SIG-M5 (cell line): ENCODE measurements around the gene DIS3L2.
"Not testable (repeated sequence)": the region's sequence is repeated elsewhere in the genome, so short reads cannot be mapped to it uniquely, and the experiment has no call there.

ENCODE experiments used
- DNase-seq: peaks from one replicate; lab custom pipeline; 2025; lab: John Stamatoyannopoulos, UW

DIS3L2 gene

GRCh38 chr2:232009639-232010274, 48.2 kb downstream of the DIS3L2 start:
- no peak for DNase-seq

GRCh38 chr2:232013701-232014353, 52.3 kb downstream of the DIS3L2 start:
- DNase-seq = no peak

- DNase-seq = no peak
These were observed 53.2 kb downstream of the DIS3L2 start for GRCh38 chr2:232014681-232015080.

DNA sequence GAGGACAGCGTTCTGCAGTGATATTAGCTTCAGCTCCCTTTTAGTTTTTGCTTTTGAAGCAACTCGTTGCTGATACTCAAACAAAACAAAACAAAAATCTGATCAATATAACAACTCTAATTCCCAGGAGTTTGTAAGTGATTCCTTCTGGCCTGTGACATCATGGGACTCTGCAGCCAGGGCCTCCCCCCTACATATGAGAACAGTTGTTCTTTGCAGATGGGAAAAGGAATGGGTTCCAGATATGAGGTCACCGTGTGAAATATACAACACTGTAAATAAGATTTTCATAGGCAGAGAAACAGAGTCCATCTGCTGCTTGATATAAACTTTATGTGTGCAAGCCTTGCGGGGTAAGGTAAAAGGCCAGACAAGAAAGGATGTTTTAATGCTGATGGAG, 56.7 kb downstream of the DIS3L2 start:
- DNase-seq = no peak

DNA sequence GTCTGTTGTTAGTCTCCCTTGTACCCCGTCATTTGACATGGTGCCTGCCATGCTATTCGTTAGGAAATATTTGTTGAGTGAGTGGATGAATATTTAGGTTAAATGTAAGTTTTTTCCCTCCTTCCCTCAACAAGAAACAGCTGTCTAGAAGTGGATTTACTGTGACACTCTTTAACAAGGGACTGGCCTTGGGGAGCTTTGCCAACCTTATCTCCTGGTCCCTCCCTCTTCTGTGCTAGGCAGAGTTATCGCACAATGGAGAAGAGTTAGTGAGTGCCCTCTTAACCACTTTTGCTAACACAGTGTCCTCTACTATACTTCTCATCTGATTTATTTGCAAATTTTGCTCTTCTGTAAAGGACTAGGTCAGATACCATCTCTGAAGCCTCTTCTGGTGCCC, 61.2 kb downstream of the DIS3L2 start:
- no peak for DNase-seq

GRCh38 chr2:232023426-232023825, 61.9 kb downstream of the DIS3L2 start:
- no peak for DNase-seq

DNA sequence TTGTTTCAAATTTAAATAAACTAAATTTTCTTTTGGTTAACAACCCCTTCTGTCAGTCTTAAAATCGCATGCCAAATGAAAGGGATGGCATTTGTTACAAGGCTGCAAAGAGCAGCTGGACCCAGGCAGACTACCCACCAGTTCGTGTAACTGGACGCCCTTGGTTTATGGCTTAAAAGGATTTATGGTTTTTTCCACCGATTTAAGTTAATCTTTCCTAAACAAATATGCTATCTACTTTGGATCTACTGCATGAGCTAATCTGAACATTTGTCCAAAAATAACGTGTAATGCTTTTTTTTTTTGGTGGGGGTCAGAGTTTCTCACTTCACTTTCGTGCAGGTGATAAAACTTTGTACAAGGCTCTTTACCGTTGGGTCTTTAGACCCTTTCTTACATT, 62.9 kb downstream of the DIS3L2 start:
- DNase-seq = no peak

DNA sequence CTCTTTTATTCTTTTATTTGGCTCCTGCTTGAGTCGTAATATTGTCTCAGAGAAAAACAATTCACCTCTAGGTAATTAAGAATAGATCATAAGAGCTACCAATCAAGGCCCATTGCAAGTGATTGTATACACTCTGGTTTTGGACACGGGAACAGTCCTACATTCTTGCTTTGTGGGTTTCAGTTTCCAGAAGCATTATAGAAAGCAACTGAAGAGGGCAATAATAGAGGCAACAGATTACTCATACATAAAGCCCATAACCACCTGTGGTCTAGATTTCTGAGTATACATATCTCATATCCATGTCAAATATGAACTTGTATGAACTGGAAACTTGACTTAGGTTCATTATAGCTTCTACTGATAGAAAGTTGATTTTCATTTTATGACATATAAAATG, 65.4 kb downstream of the DIS3L2 start:
- no peak for DNase-seq

DNA sequence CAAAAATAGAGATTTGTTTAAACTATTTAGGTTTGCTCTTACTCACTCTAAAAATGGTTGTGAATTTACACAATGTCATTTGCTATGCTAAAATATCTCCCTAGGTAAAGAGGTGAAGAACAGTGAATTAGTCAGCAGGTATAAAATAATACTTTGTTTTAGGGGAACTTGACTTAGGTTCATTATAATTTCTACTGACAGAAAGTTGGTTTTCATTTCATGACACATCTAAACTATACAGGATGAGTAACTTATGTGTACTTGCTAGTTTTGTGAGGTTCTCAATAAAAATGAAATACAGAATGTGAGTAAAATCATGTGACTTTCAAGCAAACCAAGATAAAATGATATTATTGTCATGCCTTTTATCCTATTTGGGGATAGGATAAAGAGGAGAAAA, 66.0 kb downstream of the DIS3L2 start:
- DNase-seq = no peak

DNA sequence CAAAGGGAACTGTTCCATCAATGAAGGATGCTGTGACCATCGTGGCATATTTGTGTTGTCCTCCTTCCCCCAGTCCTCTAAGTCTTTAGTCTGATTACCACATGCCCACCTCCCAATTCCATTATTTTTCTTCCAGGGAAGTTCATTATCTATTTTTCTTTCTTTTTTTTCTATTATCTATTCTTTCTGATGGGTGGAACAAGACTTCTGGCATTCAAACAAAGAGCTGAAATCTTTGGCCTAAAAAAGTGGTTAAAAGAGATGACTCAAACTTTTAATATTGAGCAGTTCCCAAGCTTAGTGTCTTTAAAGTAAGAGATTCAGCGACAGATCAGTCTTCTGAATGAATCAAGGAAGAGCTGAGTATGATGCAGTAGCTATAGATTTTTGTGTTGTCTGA, 66.6 kb downstream of the DIS3L2 start:
- DNase-seq = no peak

GRCh38 chr2:232028631-232029030, 67.1 kb downstream of the DIS3L2 start:
- no peak for DNase-seq

GRCh38 chr2:232029346-232029745, 67.8 kb downstream of the DIS3L2 start:
- no peak for DNase-seq

DNA sequence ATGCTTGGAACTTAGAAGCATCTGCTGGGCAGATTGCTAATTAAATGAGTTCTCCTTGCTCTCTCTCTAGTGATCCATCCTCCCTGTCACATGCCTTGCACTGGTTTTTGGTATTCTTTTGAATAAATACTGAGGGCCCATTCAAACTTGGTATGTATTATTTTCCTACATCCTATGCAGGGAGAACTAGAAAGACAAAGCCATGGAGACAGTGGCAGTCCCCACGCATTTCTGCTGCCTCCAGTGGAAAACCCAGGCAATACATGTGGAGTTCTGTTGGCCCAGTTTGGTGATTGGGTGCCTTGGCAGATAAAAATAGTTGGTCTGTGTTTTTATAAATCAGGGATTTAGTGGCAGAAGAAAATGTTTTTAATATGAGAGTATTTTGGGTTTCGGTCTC, 68.7 kb downstream of the DIS3L2 start:
- no peak for DNase-seq

DNA sequence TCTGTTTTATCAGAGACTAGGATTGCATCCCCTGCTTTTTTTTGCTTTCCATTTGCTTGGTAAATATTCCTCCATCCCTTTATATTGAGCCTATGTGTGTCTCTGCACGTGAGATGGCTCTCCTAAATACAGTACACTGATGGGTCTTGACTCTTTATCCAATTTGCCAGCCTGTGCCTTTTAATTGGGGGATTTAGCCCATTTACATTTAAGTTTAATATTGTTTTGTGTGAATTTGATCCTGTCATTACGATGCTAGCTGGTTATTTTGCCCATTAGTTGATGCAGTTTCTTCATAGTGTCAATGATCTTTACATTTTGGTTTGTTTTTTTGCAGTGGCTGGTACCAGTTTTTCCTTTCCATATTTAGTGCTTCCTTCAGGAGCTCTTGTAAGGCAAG, 73.8 kb downstream of the DIS3L2 start:
- not testable (repeated sequence) for DNase-seq

DNA sequence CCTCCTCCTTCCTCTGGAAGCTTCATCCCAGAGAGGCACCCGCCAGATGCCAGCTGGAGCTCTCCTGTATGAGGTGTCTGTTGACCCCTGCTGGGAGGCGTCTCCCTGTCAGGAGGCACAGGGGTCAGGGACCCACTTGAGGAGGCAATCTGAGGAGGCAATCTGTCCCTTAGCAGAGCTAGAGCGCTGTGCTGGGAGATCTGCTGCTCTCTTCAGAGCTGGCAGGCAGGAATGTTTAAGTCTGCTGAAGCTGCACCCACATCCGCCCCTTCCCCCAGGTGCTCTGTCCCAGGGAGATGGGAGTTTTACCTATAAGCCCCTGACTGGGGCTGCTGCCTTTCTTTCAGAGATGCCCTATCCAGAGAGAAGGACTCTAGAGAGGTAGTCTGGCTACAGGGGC, 75.4 kb downstream of the DIS3L2 start:
- not testable (repeated sequence) for DNase-seq

- no peak for DNase-seq
These were observed 76.9 kb downstream of the DIS3L2 start for GRCh38 chr2:232038251-232038880.

DNA sequence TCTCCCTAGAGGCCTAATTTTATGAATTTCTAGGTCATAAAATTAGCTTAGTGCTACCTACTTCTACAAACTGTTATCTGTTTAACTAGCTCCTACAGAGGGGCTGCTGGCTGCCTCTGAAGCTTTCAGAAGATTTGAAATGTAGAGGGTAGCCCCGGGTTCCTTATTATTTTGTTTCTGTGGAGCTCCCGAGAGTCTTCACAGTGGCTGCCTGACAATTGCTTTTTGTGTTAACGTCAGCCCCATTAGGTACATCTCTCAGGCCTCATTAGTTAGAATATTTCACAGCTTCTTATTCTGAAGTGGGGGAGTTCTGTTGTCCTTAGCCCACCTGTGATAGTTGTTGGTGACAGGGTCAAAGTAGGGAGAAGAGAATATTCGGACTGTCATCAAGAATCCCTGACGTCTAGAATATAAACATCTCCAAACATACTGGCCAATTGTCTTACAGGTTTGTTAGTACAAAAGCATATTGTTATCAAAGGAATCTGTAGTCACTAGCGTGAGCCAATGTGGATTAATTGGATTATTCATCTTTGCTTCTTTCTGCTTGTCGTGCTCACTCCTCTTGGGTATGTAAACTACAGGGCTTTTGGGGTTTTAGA, 77.5 kb downstream of the DIS3L2 start:
- DNase-seq = no peak

DNA sequence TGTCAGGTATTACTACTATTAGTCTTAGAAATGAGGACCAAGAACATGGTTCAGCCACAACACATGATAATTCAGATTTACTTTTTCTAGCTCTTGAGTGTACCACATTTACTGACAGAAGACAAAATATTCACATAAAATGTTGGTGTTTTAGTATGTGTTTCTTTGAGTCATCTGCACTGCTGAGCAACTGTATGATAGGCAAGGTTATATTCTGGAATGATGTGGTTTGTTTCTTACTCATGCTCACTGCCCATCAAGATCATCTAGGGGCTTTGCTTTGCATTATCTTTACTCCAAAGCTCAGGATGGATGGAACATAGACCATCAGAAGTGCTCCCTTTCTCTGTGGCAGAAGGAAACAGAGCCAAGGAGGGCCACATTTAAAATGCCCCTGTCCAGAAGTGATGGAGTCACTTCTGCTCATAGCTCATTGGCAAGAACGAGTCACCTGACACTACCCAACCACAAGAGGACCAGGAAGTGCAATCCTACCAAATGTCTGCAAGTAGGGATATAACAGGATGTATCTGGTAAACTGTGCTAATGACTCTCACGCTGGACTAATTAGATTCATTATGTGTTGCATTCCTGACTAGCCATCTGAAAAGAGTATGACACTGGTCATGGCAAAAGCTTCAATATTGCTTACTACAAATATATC, 81.5 kb downstream of the DIS3L2 start:
- no peak for DNase-seq

DNA sequence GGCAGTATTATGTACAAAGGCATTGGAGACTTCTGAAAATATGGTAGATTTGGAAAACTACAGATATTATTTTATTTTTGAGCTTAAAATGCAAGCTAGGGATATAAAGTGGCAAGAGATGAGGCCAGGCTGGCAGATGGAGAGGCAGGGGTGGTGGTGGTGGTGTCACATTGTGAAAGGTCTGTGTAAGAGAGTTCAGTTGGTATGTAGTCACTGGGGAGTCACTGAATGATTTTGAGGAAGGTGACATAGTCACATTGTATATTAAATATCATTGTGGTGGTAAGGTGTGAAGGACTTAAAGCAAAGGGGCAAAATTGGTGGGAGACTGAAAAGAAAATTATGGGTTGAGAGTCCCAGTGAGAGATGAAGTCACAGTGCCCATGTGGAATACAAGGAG, 82.5 kb downstream of the DIS3L2 start:
- DNase-seq = no peak

- no peak for DNase-seq
These were observed 87.8 kb downstream of the DIS3L2 start for GRCh38 chr2:232049350-232049749.

- no peak for DNase-seq
These were observed 91.1 kb downstream of the DIS3L2 start for GRCh38 chr2:232052591-232052990.

DNA sequence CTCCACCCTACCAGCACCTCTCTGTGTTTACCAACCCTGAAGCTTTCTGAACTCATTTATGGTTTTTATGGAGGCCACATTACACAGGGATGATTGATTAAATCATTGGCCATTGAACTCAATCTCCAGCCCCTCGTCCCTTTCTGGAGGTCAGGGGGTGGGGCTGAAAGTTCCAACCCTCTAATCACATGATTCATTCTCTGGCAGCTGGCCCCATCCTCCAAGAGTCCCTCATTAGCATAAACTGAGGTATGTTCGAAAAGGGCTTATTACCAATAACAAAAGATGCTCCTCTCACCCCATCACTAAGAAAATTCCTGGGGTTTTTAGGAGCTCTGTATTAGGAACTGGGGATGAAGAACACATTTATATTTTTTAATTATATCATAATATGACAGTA, 92.3 kb downstream of the DIS3L2 start:
- DNase-seq = no peak
